Activated T-cell treated with anti-CD3 and anti-CD28 coated beads, Interleukin-2, amount 50 U/mL, for 48 hours (primary cell): ENCODE measurements around the gene TMC8.
"Not testable (repeated sequence)": the region's sequence is repeated elsewhere in the genome, so short reads cannot be mapped to it uniquely, and the experiment has no call there.

Source experiments
- DNase-seq, 2 experiments: peaks; one replicate each; pipeline ENCODE4 v3.0.0-alpha.2; 2020

Gene TMC8

GRCh38 chr17:78130437-78131101 lies at the start of gene TMC8:
Gene TMC8, plus strand, starts transcription at chr17:78130771. Its CDS starts 818 bp downstream, at chr17:78131589.
- peak; percentile 78 to 79 for DNase-seq

GRCh38 chr17:78081551-78081950 lies 49.0 kb upstream of the TMC8 start:
- no peak for DNase-seq

- DNase-seq: not testable (repeated sequence)
Observed at GRCh38 chr17:78082355-78082872, 48.2 kb upstream of the TMC8 start.

- DNase-seq: no peak
Observed at GRCh38 chr17:78082988-78083387, 47.6 kb upstream of the TMC8 start.

GRCh38 chr17:78086740-78087139 lies 43.8 kb upstream of the TMC8 start:
- DNase-seq: no peak

GRCh38 chr17:78088529-78088928 lies 42.0 kb upstream of the TMC8 start:
- DNase-seq: no peak

- no peak for DNase-seq
Observed at GRCh38 chr17:78089576-78090281, 40.8 kb upstream of the TMC8 start.

GRCh38 chr17:78092794-78093324 lies 37.7 kb upstream of the TMC8 start:
- DNase-seq: no peak

GRCh38 chr17:78095035-78095434 lies 35.5 kb upstream of the TMC8 start:
- DNase-seq: no peak

- DNase-seq: no peak
Observed at GRCh38 chr17:78096093-78096492, 34.5 kb upstream of the TMC8 start.

GRCh38 chr17:78101112-78101511 lies 29.5 kb upstream of the TMC8 start:
- DNase-seq: no peak

GRCh38 chr17:78101542-78101941 lies 29.0 kb upstream of the TMC8 start:
- DNase-seq: no peak

- no peak for DNase-seq
Observed at GRCh38 chr17:78103311-78103710, 27.3 kb upstream of the TMC8 start.

GRCh38 chr17:78104540-78104941 lies 26.0 kb upstream of the TMC8 start:
- DNase-seq: no peak

- DNase-seq: no peak
Observed at GRCh38 chr17:78105101-78105500, 25.5 kb upstream of the TMC8 start.

- no peak for DNase-seq
Observed at GRCh38 chr17:78105551-78105950, 25.0 kb upstream of the TMC8 start.

- DNase-seq: no peak
Observed at GRCh38 chr17:78106211-78106610, 24.4 kb upstream of the TMC8 start.

- DNase-seq: peak in 1 of 2 experiments; percentile 32
Observed at GRCh38 chr17:78107457-78107856, 23.1 kb upstream of the TMC8 start.

- DNase-seq: no peak
Observed at GRCh38 chr17:78107976-78108725, 22.4 kb upstream of the TMC8 start.

GRCh38 chr17:78108726-78109488 lies 21.7 kb upstream of the TMC8 start:
- no peak for DNase-seq

- no peak for DNase-seq
Observed at GRCh38 chr17:78109489-78109761, 21.1 kb upstream of the TMC8 start.

- no peak for DNase-seq
Observed at GRCh38 chr17:78110363-78111015, 20.1 kb upstream of the TMC8 start.
